Naive thymus-derived CD8-positive, alpha-beta T cell (primary cell): ENCODE data around the gene PCBP2. TPM values are rescaled to one million over a fixed set of nuclear protein-coding genes. Genes with fewer than 3 reads are reported as not detected.

Source experiments
- ATAC-seq, 2 donors: fragments of 150-1000 bp; cut with Tn5 transposase in 1 of 2; sonication (Bioruptor Pico), chemical (Tn5 transposase) in 1 of 2; 1 replicate in 1 of 2; 2 replicates in 1 of 2; pipeline ENCODE4 v1.10.0; 2021; ENCODE audit warnings: mild to moderate bottlenecking in 2 of 2, moderate library complexity in 2 of 2
- POLR2A ChIA-PET: fragments of 350-600 bp; sonication (Branson Sonifier 250); formaldehyde crosslinking; loops from one replicate; lab custom pipeline; 2021; ENCODE audit warnings: antibody characterized with exemption; lab: Charles Lee
- DNase-seq, 10 donors: peaks; one replicate each; pipeline versions ENCODE4 v3.0.0 to v3.0.0-alpha.2; 2020 to 2022
- H3K27ac Mint-ChIP-seq, 10 donors: one replicate each; pipeline ENCODE4 v1.8.0; 2020 to 2022; ENCODE audit warnings: mild to moderate bottlenecking in 10 of 10, mixed read lengths in 10 of 10, moderate library complexity in 4 of 10, inconsistent platforms in 1 of 10
- H3K27me3 Mint-ChIP-seq, 5 donors: one replicate each; pipeline ENCODE4 v1.8.0; 2021 to 2022; ENCODE audit warnings: mixed read lengths in 5 of 5
- H3K36me3 Mint-ChIP-seq, 3 donors: one replicate each; pipeline ENCODE4 v1.8.0; 2020 to 2022; ENCODE audit warnings: mixed read lengths in 3 of 3, mild to moderate bottlenecking in 2 of 3, inconsistent platforms in 1 of 3
- H3K4me1 Mint-ChIP-seq, 4 donors: one replicate each; pipeline ENCODE4 v1.8.0; 2021 to 2022; ENCODE audit warnings: mixed read lengths in 4 of 4
- H3K4me3 Mint-ChIP-seq, 10 donors: one replicate each; pipeline ENCODE4 v1.8.0; 2020 to 2022; ENCODE audit warnings: mild to moderate bottlenecking in 10 of 10, mixed read lengths in 10 of 10, moderate library complexity in 6 of 10, inconsistent platforms in 1 of 10
- H3K9me3 Mint-ChIP-seq, 9 donors: one replicate each; pipeline ENCODE4 v1.8.0; 2020 to 2022; ENCODE audit warnings: mixed read lengths in 9 of 9, mild to moderate bottlenecking in 3 of 9, inconsistent platforms in 1 of 9, moderate library complexity in 1 of 9
- polyA plus RNA-seq, 3 donors: library from polyadenylated mRNA; unstranded; fragments of 300-500 nt; fragmentation: Illumina TruSeq; gene quantifications; one replicate each; pipeline ENCODE4 v1.2.3, GENCODE V29; 2021
- total RNA-seq, 8 experiments: library from RNA in 2 of 8; stranded (reverse) in 2 of 8; gene quantifications; one replicate each; pipeline ENCODE4 v1.2.3 and lab custom pipeline; 2021 to 2026

PCBP2 gene
- total and polyA plus RNA-seq, 5 experiments from 2014 or later = 143 to 917 (median 157) TPM

GRCh38 chr12:53500142-53500775 is 48.4 kb downstream of the PCBP2 start:
- DNase-seq = no peak
- Mint-ChIP-seq H3K27me3 (no peaks in the 10 kb centered on the region), H3K9me3 (no peaks in the 10 kb centered on the region), H3K4me1 (peaks cover 22 to 59% (median 44%) of the 10 kb centered on the region in 4 donors), H3K27ac (peak overlapping the region; percentile 90 to 99 (median 97)), H3K4me3 (peak overlapping the region; percentile 89 to 96 (median 94)), H3K36me3 (peaks cover 0 to 12% (median 1%) of the 10 kb centered on the region in 3 donors)
- POLR2A ChIA-PET = interaction anchor here (0.6 to 4.2 kb wide), 30 partner anchors 9 to 780 kb away, joined by 3 to 48 read pairs (median 7); partner anchors contain the start of genes AAAS, ATP5MC2, CBX5 and CSAD
- no peak for ATAC-seq

DNA sequence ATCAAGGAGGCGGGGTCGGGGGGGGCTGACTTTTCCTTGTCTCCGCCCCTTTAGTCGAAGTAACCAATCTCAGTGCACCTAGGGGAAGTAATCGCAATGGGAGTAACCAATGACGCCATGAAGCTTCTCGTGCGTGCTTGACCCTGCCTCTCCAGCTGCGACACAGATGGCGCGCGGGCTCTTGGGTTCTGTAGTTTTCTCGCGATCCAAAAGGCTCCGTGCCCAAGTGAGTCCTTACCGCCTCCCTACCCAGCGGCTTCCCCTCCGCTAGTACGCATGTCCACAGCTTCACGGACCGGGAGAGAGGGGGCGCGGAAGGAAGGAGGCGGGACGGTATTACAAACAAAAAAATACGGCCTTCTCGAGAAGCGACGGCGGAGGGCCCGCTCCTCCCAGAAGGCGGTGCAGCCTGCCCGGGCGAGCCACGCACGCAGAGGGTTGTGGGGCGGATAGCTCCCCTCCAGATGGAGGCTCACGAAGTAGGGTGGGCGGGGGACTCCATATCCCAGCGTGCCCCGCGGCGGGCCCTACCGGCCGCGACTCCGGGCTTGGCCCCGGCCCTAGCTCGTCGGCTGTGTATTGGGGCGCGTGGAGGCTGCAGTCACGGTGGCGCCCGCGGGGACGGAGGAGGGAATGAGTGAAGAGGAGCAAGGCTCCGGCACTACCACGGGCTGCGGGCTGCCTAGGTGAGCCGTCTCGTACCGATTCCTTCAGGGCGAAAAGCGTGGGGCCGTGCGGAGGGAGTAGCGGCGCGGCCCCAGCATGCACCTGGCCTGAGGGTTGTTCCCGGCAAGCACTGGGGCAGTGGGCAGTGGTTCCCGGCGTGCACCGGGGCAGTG is 49.1 kb downstream of the PCBP2 start, which contains the start of gene TARBP2:
TSS of gene TARBP2 (plus strand) at position 508 of the 839 bp plus-strand sequence. CDS start at position 634, 126 bp downstream.
- peaks cover 22 to 55% (median 44%) of the 10 kb centered on the region in 4 donors for H3K4me1 Mint-ChIP-seq

DNA sequence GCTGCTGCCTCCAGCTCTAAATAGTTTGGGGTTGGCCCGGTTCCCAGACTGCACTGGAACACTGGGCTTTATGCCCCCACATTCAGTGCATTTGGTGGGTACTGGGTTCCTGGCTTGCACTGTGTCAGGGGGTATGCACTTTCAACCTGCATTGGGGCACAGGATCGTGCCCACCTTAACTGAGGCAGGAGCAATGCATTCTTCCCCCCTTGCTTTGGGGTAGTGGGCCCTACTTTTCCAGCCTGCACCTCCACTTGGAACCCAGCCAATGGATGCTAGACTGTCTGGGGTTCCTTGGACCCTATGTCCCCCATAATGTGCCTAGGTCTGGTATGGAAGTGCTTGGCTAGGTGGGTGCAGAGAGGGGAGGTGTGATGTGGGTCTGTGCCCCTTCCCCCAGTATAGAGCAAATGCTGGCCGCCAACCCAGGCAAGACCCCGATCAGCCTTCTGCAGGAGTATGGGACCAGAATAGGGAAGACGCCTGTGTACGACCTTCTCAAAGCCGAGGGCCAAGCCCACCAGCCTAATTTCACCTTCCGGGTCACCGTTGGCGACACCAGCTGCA is 49.8 kb downstream of the PCBP2 start:
- ATAC-seq (no peak), DNase-seq (no peak)
- Mint-ChIP-seq H3K4me3 (peak overlapping the region; percentile 89 to 96 (median 94)), H3K27ac (peak overlapping the region; percentile 90 to 99 (median 97)), H3K4me1 (peaks cover 19 to 52% (median 42%) of the 10 kb centered on the region in 4 donors), H3K9me3 (no peaks in the 10 kb centered on the region), H3K36me3 (peaks cover 0 to 19% (median 1%) of the 10 kb centered on the region in 3 donors), H3K27me3 (no peaks in the 10 kb centered on the region)
- POLR2A ChIA-PET = interaction anchor here (0.7 to 4.2 kb wide), 28 partner anchors 8 to 778 kb away, joined by 3 to 48 read pairs (median 7); partner anchors contain the start of genes AAAS, ATP5MC2, CBX5 and CSAD

More for the DNA sequence above, 49.1 kb downstream of the PCBP2 start, which contains the start of gene TARBP2:
- DNase-seq (peak; percentile 90 to 99 (median 99)), ATAC-seq (peak; percentile 78 to 81)
- no peaks in the 10 kb centered on the region for H3K9me3 Mint-ChIP-seq
- peak within 1 kb of the TSS; percentile 89 to 96 (median 94) for H3K4me3 Mint-ChIP-seq
- H3K36me3 Mint-ChIP-seq = peaks cover 0 to 19% (median 1%) of the 10 kb centered on the region in 3 donors
- H3K27ac Mint-ChIP-seq = peak within 1 kb of the TSS; percentile 90 to 99 (median 97)
- H3K27me3 Mint-ChIP-seq = no peaks in the 10 kb centered on the region
- POLR2A ChIA-PET = interaction anchor here (0.6 to 4.2 kb wide), 33 partner anchors 8 to 779 kb away, joined by 3 to 48 read pairs (median 6); partner anchors contain the start of genes AAAS, ATP5MC2, CBX5 and CSAD

DNA sequence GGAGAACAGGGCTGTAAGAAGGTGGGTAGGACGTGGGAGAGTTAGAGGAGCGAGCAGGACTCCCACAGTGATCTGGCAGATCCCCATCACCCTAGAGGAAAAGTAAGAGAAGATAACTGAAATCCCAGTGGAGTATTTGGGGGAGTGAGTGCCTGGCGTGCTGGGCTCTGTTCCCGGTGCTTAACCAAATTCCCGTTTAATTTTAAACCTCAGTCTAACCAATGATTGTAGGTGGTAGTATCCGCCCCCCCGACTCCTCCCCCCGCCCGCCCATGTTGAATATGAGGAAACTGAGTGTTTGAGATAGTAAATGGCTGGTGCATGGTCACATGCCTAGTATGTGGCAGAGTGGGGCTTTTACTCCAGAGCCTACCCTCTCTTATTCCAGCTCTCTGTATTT is 50.4 kb downstream of the PCBP2 start:
- DNase-seq = no peak
- H3K4me3 Mint-ChIP-seq = peak overlapping the region in 8 of 10 donors; percentile 89 to 96 (median 94)
- H3K9me3 Mint-ChIP-seq = no peaks in the 10 kb centered on the region
- POLR2A ChIA-PET = interaction anchor here (1.1 to 4.2 kb wide), 6 partner anchors 9 to 157 kb away, joined by 3 to 48 read pairs (median 6); no protein-coding TSS in a partner anchor
- ATAC-seq = no peak
- H3K4me1 Mint-ChIP-seq = peaks cover 19 to 48% (median 38%) of the 10 kb centered on the region in 4 donors
- no peaks in the 10 kb centered on the region for H3K27me3 Mint-ChIP-seq
- peaks cover 0 to 19% (median 1%) of the 10 kb centered on the region in 3 donors for H3K36me3 Mint-ChIP-seq
- peak overlapping the region in 7 of 10 donors; percentile 8 to 99 (median 94) for H3K27ac Mint-ChIP-seq

- Mint-ChIP-seq H3K36me3 (peaks cover 0 to 19% (median 1%) of the 10 kb centered on the region in 3 donors), H3K4me1 (peaks cover 18 to 43% (median 31%) of the 10 kb centered on the region in 4 donors), H3K4me3 (peak overlapping the region in 5 of 10 donors; percentile 19 to 60 (median 20)), H3K9me3 (no peaks in the 10 kb centered on the region), H3K27me3 (no peaks in the 10 kb centered on the region), H3K27ac (peak overlapping the region in 5 of 10 donors; percentile 19 to 73 (median 56))
- no peak for DNase-seq
- POLR2A ChIA-PET = interaction anchor here (0.6 to 4.2 kb wide), 4 partner anchors 21 to 154 kb away, joined by 3 to 36 read pairs (median 4); no protein-coding TSS in a partner anchor
- no peak for ATAC-seq
Observed at GRCh38 chr12:53502983-53503728, 51.3 kb downstream of the PCBP2 start.

- H3K4me3 Mint-ChIP-seq = peak overlapping the region in 1 of 10 donors; percentile 33
- no peaks in the 10 kb centered on the region for H3K27me3 Mint-ChIP-seq
- ATAC-seq (no peak), DNase-seq (no peak)
- POLR2A ChIA-PET = interaction anchor here (0.6 to 1.5 kb wide), 4 partner anchors 23 to 155 kb away, joined by 3 to 4 read pairs (median 3); partner anchors contain the start of gene SP1
- peaks cover 0 to 19% (median 1%) of the 10 kb centered on the region in 3 donors for H3K36me3 Mint-ChIP-seq
- peak overlapping the region in 4 of 10 donors; percentile 56 to 85 (median 76) for H3K27ac Mint-ChIP-seq
- H3K9me3 Mint-ChIP-seq = no peaks in the 10 kb centered on the region
- peaks cover 14 to 43% (median 30%) of the 10 kb centered on the region in 4 donors for H3K4me1 Mint-ChIP-seq
Observed at GRCh38 chr12:53504004-53504920, 52.4 kb downstream of the PCBP2 start.

GRCh38 chr12:53505086-53505485 is 53.2 kb downstream of the PCBP2 start:
- no peaks in the 10 kb centered on the region for H3K9me3 Mint-ChIP-seq
- peak overlapping the region in 4 of 10 donors; percentile 12 to 84 (median 72) for H3K27ac Mint-ChIP-seq
- peaks cover 0 to 19% (median 1%) of the 10 kb centered on the region in 3 donors for H3K36me3 Mint-ChIP-seq
- POLR2A ChIA-PET = interaction anchor here (0.7 to 1.2 kb wide), 2 partner anchors 125 to 178 kb away, joined by 3 read pairs; partner anchors contain the start of gene SP1
- peaks cover 10 to 39% (median 25%) of the 10 kb centered on the region in 4 donors for H3K4me1 Mint-ChIP-seq
- peak overlapping the region in 2 of 10 donors; percentile 26 to 33 for H3K4me3 Mint-ChIP-seq
- ATAC-seq (no peak), DNase-seq (no peak)
- H3K27me3 Mint-ChIP-seq = no peaks in the 10 kb centered on the region

DNA sequence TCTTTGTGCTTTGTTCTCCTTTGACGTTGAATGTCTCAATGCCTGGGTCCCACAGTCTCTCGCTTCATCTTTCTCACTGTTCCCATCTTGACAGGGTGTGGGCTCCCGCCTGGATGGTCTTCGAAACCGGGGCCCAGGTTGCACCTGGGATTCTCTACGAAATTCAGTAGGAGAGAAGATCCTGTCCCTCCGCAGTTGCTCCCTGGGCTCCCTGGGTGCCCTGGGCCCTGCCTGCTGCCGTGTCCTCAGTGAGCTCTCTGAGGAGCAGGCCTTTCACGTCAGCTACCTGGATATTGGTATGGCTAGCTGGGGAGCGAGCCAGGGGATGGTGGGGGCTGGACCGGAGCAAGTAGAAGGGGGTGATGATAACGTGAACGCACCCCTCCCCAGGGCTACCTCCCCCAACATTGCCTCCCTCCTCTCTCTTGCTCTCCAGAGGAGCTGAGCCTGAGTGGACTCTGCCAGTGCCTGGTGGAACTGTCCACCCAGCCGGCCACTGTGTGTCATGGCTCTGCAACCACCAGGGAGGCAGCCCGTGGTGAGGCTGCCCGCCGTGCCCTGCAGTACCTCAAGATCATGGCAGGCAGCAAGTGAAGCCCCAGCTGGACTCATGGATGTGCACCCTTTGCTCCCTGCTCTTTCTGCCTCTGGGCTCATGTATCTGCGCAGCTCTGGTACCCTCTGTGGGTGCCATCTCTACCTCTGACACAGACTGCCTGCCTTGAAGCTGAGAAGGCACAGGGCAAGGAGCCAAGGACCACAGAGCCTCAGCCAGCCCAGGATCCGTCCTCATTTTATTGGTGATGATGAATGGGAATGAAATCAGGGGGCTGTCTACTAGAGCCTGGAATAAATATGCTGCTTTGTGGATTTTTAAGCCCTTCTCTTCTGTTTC is 53.9 kb downstream of the PCBP2 start:
- Mint-ChIP-seq H3K4me3 (no peak overlapping the region), H3K9me3 (no peaks in the 10 kb centered on the region), H3K36me3 (peaks cover 0 to 19% (median 1%) of the 10 kb centered on the region in 3 donors), H3K27ac (peak overlapping the region in 5 of 10 donors; percentile 12 to 81 (median 39)), H3K27me3 (no peaks in the 10 kb centered on the region), H3K4me1 (peaks cover 8 to 34% (median 20%) of the 10 kb centered on the region in 4 donors)
- POLR2A ChIA-PET = interaction anchor here (0.7 kb wide), 1 partner anchor 179 kb away, joined by 3 read pairs; no protein-coding TSS in a partner anchor
- DNase-seq = peak in 1 of 10 donors; percentile 58
- ATAC-seq = no peak

GRCh38 chr12:53506450-53506785 is 54.5 kb downstream of the PCBP2 start:
- Mint-ChIP-seq H3K27me3 (no peaks in the 10 kb centered on the region), H3K4me3 (no peak overlapping the region), H3K9me3 (no peaks in the 10 kb centered on the region), H3K36me3 (peaks cover 0 to 20% (median 1%) of the 10 kb centered on the region in 3 donors), H3K4me1 (peaks cover 8 to 34% (median 20%) of the 10 kb centered on the region in 4 donors), H3K27ac (peak overlapping the region in 1 of 10 donors; percentile 27)
- no peak for ATAC-seq
- POLR2A ChIA-PET = no interaction called here
- DNase-seq = no peak
